ENCODE measurements around the gene ITGB5.

The ITGB5 gene

DNA sequence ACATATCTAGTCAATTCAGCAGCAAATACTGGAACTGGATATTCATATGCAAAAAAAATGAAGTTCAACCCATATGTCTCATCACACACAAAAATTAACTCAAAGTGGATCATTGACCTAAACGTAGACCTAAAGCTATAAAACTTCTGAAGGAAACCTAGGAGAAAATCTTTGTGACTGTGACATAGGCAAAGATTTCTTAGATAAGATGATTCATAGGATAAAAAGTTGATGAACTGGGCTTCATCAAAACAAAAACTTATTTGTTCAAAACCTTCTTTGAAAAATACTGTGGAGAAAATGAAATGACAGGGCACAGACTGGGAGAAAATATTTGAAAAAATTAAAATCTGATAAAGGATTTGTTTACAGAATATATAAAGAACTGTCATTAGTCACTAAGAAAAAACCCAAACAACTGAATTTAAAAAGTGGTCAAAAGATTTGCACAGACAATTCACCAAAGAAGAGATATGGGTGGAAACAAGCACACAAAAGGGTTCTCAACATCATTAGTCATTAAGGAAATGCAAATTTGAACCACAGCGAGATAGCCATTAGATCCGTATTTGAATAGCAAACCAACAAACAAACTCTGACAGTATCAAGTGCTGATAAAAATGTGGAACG is 62.8 kb downstream of the ITGB5 start:
- Mint-ChIP-seq H3K4me3 (no peak overlapping the region), H3K27ac (no peak overlapping the region), H3K27me3 (peaks cover 19% of the 10 kb centered on the region), H3K36me3 (ENCODE audit: low read depth) (no peaks in the 10 kb centered on the region), H3K4me1 (ENCODE audit: low read depth) (no peaks in the 10 kb centered on the region), H3K9me3 (no peaks in the 10 kb centered on the region)

DNA sequence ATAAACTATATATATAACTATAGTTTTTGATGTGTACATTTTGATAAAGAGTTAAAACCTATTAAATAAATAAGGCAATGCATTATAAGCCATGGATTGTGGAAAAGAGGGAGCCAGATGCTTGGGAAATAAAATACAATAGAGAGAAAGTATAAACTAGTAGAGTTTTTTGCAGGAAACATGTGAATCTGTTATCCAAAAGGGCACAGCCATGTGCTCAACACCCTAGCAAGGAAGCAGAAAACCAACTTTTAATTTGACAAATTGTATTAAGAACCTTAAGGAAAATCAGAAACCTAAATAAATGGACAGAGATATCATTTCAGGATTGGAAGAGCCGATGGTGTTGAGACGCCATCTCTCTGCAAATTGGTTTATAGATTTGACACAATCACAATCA is 63.5 kb downstream of the ITGB5 start:
- Mint-ChIP-seq H3K36me3 (ENCODE audit: low read depth) (no peaks in the 10 kb centered on the region), H3K27ac (no peak overlapping the region), H3K4me3 (no peak overlapping the region), H3K9me3 (no peaks in the 10 kb centered on the region), H3K27me3 (peaks cover 19% of the 10 kb centered on the region), H3K4me1 (ENCODE audit: low read depth) (no peaks in the 10 kb centered on the region)

DNA sequence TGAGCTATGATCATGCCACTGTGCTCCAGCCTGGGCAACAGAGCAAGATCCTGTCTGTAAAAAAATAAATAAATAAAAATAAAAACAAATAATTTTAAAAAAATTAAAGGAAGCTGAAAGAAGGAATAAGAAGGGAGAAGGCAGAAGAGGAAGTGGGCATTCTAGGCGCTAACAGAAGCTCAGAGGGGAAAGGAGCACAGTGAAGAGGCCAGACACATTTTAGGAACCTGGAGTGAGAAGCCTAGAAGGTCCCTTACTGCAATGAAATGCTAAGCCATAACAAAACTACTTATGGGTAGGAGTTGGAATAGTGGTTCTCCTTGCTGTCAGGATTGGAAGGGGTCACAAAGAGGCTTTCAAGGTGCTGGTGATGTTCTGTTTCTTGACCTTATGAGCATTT is 64.0 kb downstream of the ITGB5 start:
- Mint-ChIP-seq H3K4me1 (ENCODE audit: low read depth) (no peaks in the 10 kb centered on the region), H3K4me3 (no peak overlapping the region), H3K36me3 (ENCODE audit: low read depth) (no peaks in the 10 kb centered on the region), H3K27ac (no peak overlapping the region), H3K9me3 (no peaks in the 10 kb centered on the region), H3K27me3 (peaks cover 19% of the 10 kb centered on the region)

DNA sequence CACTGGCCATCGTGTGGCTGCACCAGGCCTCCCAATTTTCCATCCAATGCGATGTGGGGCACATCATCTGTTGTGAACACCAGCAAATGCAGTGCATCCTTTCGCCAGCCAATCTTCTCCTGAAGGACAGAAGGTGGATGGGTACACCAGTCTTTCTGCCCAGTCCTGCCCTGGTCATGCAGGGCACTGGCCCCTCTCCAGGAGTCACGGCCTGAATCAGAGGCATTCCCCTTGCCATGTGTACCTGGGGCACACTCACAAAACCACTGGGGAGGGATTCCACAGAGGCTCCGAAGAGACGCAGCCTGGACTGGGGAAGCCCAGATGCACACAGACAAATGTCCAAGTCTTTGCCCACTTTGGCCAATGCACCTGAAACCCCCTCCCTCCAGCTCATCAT is 65.8 kb downstream of the ITGB5 start:
- Mint-ChIP-seq H3K27ac (no peak overlapping the region), H3K4me1 (ENCODE audit: low read depth) (no peaks in the 10 kb centered on the region), H3K36me3 (ENCODE audit: low read depth) (no peaks in the 10 kb centered on the region), H3K27me3 (peaks cover 19% of the 10 kb centered on the region), H3K4me3 (no peak overlapping the region), H3K9me3 (no peaks in the 10 kb centered on the region)

DNA sequence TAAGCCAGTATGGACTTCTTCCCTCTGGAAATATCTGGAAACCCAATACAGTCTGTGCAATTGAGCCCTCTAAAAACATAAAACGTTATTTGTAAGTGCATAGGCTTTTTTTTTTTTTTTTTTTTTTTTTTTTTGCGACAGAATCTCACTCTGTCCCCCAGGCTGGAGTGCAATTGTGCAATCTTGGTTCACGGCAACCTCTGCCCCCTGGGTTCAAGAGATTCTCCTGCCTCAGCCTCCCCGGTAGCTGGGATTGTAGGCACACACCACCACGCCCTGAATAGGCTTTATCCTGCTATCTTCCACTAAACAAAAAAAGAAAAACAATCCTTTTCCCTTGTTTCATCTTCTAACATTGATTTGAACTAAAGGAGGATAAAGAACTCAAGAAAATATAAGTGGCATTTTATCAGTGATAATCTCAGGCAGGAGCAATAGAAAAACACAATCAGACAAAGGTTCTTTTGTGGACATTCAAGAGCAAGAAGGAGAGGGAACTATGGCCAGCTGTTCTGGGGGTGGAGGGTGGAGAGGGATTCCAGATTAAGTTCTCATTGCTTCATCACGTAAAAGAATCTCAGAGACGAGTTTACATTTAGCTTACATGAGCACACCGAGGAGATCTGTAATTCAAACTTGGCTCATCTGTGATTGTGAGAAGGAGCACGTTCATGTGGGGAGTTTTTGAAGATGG is 68.6 kb downstream of the ITGB5 start:
- no peaks in the 10 kb centered on the region for H3K4me1 Mint-ChIP-seq (ENCODE audit: low read depth)
- no peak overlapping the region for H3K27ac Mint-ChIP-seq
- peaks cover 15% of the 10 kb centered on the region for H3K27me3 Mint-ChIP-seq
- no peaks in the 10 kb centered on the region for H3K9me3 Mint-ChIP-seq
- H3K36me3 Mint-ChIP-seq (ENCODE audit: low read depth): no peaks in the 10 kb centered on the region
- H3K4me3 Mint-ChIP-seq: no peak overlapping the region

DNA sequence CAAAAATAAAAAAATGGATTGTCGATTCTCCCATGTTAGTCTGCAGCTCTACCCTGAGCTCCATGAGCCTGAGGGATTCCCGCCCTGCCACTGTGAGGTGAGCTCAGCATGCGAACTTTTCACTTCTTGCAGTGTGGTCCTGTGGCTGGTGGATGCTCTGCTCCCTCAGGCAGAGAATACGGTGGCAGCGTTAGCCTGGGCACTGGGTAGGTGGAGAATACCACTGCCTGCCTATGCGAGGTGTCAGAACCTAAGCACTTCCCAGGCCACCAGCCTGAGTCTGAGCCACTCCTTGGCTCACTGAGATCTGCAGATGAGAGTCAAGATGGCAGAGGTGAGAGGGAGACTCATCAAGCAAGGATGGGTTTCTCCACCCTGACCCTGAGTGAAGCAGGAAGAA is 70.1 kb downstream of the ITGB5 start:
- Mint-ChIP-seq H3K36me3 (ENCODE audit: low read depth) (no peaks in the 10 kb centered on the region), H3K27me3 (peaks cover 15% of the 10 kb centered on the region), H3K9me3 (no peaks in the 10 kb centered on the region), H3K4me1 (ENCODE audit: low read depth) (no peaks in the 10 kb centered on the region), H3K4me3 (no peak overlapping the region), H3K27ac (no peak overlapping the region)

DNA sequence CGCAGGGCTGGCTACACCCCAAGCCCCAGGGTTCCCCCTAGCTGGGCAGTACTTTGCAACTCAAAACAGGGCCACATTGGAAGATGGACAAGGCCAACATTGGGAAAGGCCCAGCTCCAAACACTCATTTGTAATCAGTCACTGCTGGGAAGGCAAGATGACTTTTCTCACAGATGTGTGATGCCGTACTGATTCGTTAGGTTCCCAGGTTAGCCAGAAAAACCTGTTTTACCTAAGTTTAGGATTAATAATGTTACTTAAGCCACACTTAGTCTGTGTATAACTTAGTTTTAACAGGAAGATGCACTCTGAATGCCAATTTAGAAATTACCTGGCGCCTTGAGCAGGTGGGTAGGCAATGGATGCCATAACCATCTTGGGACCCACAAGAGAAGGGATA is 71.0 kb downstream of the ITGB5 start:
- Mint-ChIP-seq H3K27ac (no peak overlapping the region), H3K9me3 (no peaks in the 10 kb centered on the region), H3K4me1 (ENCODE audit: low read depth) (no peaks in the 10 kb centered on the region), H3K4me3 (no peak overlapping the region), H3K27me3 (peaks cover 10% of the 10 kb centered on the region), H3K36me3 (ENCODE audit: low read depth) (no peaks in the 10 kb centered on the region)

DNA sequence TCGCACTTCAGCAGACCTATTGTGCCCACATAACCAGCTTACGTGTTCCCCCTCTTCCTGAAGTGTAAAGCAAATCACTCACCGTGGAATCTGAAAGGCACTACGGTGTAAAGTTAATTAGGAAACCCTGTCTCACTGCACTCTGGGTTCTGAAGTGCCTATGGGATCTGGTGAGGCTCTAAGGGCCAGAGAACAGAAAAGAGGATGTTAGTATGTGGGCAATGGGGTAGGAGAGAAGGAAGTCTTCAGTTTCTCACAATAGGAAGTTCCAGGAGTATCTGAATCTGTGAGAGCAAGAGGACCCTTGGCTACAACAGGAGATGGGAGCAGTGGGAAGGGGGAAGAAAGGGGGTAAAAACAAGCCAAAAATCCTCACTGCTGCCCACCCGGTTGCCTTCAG is 71.4 kb downstream of the ITGB5 start:
- Mint-ChIP-seq H3K4me1 (ENCODE audit: low read depth) (no peaks in the 10 kb centered on the region), H3K27ac (no peak overlapping the region), H3K9me3 (no peaks in the 10 kb centered on the region), H3K36me3 (ENCODE audit: low read depth) (no peaks in the 10 kb centered on the region), H3K4me3 (no peak overlapping the region), H3K27me3 (peaks cover 7% of the 10 kb centered on the region)

DNA sequence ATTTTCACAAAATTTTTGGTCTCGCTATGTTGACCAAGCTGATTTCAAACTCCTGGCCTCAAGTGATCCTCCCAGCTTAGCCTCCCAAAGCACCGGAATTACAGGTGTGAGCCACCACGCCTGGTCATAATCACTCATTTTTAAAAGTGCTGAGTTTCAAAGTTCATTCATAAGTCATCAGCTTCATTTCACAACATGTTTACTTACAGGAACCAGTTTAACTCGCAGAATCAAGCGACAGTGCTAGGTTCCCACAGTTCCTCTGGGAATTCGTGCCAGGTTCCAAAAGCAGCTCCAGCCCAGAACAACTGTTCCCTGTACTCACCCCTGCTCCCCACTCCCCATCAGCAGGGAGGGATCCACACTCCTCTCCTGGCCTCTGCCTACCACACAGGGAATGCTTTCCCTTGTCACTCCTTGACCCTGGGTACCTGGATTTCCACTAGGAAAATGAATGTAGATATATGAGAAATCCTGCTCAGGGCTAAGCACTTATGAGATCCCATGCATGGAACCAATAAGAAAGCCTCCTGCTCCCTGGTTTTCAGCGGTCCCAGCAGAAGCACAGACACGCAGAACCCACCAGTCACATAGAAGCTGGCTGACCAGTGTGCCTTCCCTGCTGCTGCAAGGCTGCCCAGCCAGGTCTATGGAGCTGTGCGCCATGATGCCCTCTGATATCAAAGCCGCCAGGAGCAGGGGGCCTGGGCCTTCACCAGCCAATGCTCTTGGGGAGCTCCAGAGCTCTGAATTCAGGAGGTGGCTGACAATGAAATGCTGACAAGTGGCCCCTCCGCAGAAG is 72.3 kb downstream of the ITGB5 start:
- Mint-ChIP-seq H3K27me3 (no peaks in the 10 kb centered on the region), H3K9me3 (no peaks in the 10 kb centered on the region), H3K36me3 (ENCODE audit: low read depth) (no peaks in the 10 kb centered on the region), H3K4me3 (no peak overlapping the region), H3K4me1 (ENCODE audit: low read depth) (no peaks in the 10 kb centered on the region), H3K27ac (no peak overlapping the region)

DNA sequence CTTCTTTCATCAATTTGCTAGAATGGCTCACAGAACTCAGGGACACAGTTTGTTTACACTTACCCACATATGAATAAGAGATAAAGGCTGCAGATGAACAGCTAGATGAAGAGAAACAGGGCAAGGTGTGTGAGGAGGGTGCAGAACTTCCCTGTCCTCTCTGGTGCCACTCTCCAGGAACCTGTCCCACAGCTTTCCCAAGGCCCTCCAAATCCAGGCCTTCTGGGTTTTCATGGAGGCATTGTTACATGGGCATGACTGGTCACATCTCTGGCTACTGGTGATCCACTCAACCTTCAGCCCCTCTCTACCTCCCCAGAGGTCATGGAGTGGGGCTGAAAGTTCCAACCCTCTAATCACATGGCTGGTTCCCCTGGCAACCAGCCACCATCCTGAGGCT is 73.6 kb downstream of the ITGB5 start:
- Mint-ChIP-seq H3K9me3 (no peaks in the 10 kb centered on the region), H3K4me1 (ENCODE audit: low read depth) (no peaks in the 10 kb centered on the region), H3K4me3 (no peak overlapping the region), H3K36me3 (ENCODE audit: low read depth) (no peaks in the 10 kb centered on the region), H3K27ac (no peak overlapping the region), H3K27me3 (no peaks in the 10 kb centered on the region)

DNA sequence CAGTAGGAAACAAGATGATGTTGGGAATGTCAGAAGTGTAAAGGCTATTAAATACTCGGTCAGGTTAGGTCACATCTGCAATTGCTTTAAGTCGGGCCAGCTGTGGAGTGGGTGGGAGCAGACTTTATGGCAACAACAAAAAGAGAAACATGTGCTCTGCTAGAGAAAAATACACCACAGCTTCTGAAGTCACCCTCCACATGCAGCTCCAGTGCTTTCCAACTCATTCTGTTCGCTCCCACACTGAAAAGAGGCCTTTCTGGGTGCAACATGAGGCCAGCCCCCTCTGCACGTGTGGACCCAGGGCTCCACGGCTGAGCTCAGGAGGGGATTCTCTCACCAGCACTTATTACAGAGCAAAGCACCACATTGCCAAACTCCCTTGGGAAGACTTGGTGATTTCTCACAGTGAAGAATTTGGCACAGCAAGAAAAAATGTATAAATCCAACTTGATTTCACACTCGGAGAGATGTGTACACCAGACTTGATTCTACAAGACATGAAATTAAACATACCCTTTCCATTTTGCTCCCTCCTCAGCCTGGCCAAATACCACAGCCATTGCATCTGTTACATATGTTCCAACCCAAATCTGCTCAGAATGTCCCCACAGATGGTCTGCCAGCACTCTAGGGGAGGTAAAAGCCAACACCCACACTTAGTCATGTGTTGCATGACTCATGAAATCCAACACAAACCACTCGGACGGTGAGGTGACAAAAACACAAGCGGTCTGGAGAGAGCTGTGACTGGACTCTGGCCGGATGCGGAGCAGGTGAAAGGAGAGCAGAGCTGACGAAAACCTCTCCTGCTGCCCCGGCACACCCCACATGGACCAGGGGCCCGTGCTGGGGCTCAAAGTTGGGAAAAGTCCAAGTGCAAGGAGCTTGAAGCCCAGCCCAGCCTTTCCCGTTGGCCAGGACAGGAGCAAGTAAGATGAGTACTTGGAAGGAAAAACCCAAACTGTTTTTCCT is 74.6 kb downstream of the ITGB5 start:
- Mint-ChIP-seq H3K27ac (no peak overlapping the region), H3K4me3 (no peak overlapping the region), H3K27me3 (no peaks in the 10 kb centered on the region), H3K9me3 (no peaks in the 10 kb centered on the region), H3K4me1 (ENCODE audit: low read depth) (no peaks in the 10 kb centered on the region), H3K36me3 (ENCODE audit: low read depth) (no peaks in the 10 kb centered on the region)

DNA sequence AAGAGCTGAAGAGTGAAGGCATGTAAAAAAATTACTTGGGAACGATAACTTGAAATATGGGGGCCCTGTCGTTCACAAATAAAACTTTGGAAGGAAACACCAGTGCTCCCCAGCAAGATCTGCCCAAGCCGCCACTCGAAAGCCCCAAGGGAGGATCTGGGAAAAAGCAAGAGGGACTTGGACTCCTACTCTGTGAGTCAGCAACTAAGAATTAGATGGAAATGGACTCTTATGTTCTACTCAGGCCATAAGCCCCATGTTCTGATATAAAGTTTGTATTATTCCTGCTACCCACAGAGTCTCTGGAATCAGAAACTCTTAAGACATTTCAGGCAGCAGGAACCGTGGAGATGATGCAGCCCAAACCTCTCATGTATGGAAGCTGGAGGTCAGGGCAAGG is 75.7 kb downstream of the ITGB5 start:
- Mint-ChIP-seq H3K4me3 (no peak overlapping the region), H3K36me3 (ENCODE audit: low read depth) (no peaks in the 10 kb centered on the region), H3K27me3 (no peaks in the 10 kb centered on the region), H3K27ac (no peak overlapping the region), H3K4me1 (ENCODE audit: low read depth) (no peaks in the 10 kb centered on the region), H3K9me3 (no peaks in the 10 kb centered on the region)

DNA sequence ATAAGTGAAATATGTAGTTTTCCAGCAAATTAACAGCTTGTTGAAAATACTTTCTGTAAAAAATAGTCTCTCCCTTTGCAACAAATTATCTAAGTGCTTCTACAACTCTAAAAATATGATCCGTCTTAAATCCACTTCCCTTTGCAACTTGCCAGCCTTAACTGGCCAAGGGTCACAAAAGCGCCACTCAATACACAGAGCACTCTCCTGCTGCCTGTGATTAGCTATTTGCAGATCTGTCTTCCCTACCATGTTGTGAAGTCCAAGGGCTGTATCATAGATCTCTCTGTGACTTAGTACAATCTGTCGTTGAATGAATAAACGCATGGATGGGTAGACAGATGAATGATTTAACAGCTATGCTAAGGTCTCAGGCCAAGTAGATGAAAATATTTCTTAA is 76.2 kb downstream of the ITGB5 start:
- Mint-ChIP-seq H3K4me1 (ENCODE audit: low read depth) (no peaks in the 10 kb centered on the region), H3K27me3 (peaks cover 3% of the 10 kb centered on the region), H3K9me3 (no peaks in the 10 kb centered on the region), H3K4me3 (no peak overlapping the region), H3K36me3 (ENCODE audit: low read depth) (no peaks in the 10 kb centered on the region), H3K27ac (no peak overlapping the region)

DNA sequence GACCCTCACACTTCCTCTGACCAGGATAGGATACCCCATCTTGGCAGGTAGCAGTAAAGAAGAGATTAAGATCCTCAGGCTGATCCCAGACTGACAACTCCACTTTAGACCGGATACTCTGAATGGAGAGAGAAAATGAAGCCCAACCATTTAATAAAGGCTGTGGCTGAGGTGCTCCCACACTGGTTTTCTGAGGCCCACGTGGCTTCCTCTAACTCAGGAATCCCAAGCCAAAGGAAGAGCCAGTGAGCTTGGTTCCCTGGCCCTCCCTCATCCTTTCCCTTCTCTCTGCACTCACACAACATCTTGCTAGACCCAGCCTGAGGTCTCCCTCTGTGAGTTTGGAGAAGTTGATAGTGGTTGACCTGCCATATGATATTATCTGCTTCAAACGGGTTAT is 78.1 kb downstream of the ITGB5 start:
- no peaks in the 10 kb centered on the region for H3K4me1 Mint-ChIP-seq (ENCODE audit: low read depth)
- H3K27ac Mint-ChIP-seq: no peak overlapping the region
- H3K36me3 Mint-ChIP-seq (ENCODE audit: low read depth): no peaks in the 10 kb centered on the region
- peaks cover 6% of the 10 kb centered on the region for H3K27me3 Mint-ChIP-seq
- H3K4me3 Mint-ChIP-seq: no peak overlapping the region
- H3K9me3 Mint-ChIP-seq: no peaks in the 10 kb centered on the region

DNA sequence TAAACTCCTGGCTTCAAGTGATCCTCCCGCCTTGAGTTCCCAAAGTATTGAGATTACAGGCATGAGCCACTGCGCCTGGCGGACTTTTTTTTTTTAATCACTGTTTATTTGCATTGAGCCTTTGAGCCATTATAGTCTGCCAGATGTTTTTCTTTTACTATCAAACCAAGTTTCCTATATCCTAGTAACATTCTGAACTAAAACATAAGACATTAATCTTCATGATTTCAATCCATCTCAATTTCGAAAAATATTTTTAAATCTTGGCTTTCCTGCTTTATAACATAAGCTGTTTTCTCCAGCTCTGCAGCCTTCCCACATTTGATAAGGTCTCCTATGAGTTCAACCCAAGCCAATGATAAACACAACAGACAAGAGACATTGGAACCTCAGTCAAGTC is 81.5 kb downstream of the ITGB5 start:
- Mint-ChIP-seq H3K9me3 (no peaks in the 10 kb centered on the region), H3K27me3 (peaks cover 6% of the 10 kb centered on the region), H3K4me3 (no peak overlapping the region), H3K27ac (no peak overlapping the region), H3K4me1 (ENCODE audit: low read depth) (no peaks in the 10 kb centered on the region), H3K36me3 (ENCODE audit: low read depth) (no peaks in the 10 kb centered on the region)
